Thyroid gland (tissue), 4 donors: ENCODE data around the gene WDR87.

Experiments used
- CTCF ChIP-seq, 6 experiments: fragments of 200-600 bp in 3 of 6; fragments of 450-650 bp in 3 of 6; sonication (generic) in 3 of 6; IDR thresholded peaks; one replicate each; pipeline ENCODE4 v1.5.1; 2016 to 2019; ENCODE audit warnings: antibody characterized with exemption in 6 of 6, mild to moderate bottlenecking in 2 of 6, inconsistent platforms in 1 of 6, moderate library complexity in 1 of 6
- POLR2A ChIP-seq, 2 donors: fragments of 450-650 bp; IDR thresholded peaks; one replicate each; pipeline ENCODE4 v1.6.1; 2017; ENCODE audit warnings: antibody characterized with exemption in 2 of 2, mild to moderate bottlenecking in 2 of 2, moderate library complexity in 1 of 2

GRCh38 chr19:37902668-37903067 is 3.7 kb downstream of the WDR87 start:
- TF ChIP-seq CTCF (IDR thresholded peaks at IDR 0.05) (peak; percentile 42 to 89 (median 82)), POLR2A (IDR thresholded peaks at IDR 0.05) (no peak)
